ENCODE measurements around the gene ZDHHC22.

DNA sequence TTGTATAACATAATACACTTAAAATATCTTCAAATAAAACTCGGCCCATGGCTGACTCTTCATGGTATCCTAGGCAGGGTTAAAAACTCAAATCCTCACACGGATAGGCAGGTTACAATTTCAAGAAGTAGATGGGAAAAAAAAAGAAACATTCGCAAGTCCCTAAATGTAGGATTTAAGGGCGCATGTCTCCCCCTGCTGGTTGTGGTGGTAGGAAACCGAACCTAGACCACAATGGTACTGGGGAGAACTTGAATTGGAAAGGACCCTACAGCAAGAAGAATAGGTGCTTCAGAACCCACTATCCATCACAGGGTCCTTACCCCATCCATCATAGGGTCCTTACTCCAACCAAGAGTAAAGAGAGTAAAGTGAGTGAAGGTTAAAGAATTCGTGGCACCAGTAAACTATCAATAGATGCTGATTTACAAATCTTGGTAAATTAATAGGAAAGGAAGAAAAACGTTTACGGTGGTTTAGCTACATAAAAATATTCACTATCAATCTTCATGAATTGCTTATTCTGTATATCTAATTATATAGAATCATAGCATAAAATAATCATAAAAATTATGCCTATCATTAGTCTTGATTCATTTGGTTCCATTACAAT, 46.8 kb downstream of the ZDHHC22 start:
- TF ChIP-seq POLR2AphosphoS5 (IDR thresholded peaks at IDR 0.05) (no peak), CTCF (IDR thresholded peaks at IDR 0.05) (peak; percentile 63 to 77 (median 66)), POLR2A (IDR thresholded peaks at IDR 0.05) (no peak)
